WTC11 (cell line): Measurements from ENCODE around the gene MBIP. TPM values are rescaled to one million over a fixed set of nuclear protein-coding genes. Genes with fewer than 3 reads are reported as not detected.

Experiments used
- ATAC-seq: fragments of 200-7000 bp; cut with Tn5 transposase; 2 replicates; pipeline ENCODE4 v1.10.0; 2021; ENCODE audit warnings: mild to moderate bottlenecking, moderate library complexity
- CTCF ChIA-PET: fragments of 300-600 bp; sonication (Branson Sonifier 250); formaldehyde crosslinking; loops from one replicate; lab custom pipeline; 2021; ENCODE audit warnings: antibody characterized with exemption; lab: Charles Lee
- POLR2A ChIA-PET: fragments of 350-600 bp; sonication (Branson Sonifier 250); formaldehyde crosslinking; loops from one replicate; lab custom pipeline; 2021; ENCODE audit warnings: antibody characterized with exemption; lab: Charles Lee
- DNase-seq: peaks from one replicate; pipeline ENCODE4 v3.0.0; 2021; ENCODE audit warnings: low spot score
- H3K27ac Mint-ChIP-seq: 2 replicates; pipeline ENCODE4 v1.8.0; 2021; ENCODE audit warnings: mixed read lengths
- H3K27me3 Mint-ChIP-seq: 2 replicates; pipeline ENCODE4 v1.8.0; 2021; ENCODE audit warnings: low read depth, mild to moderate bottlenecking, moderate library complexity, mixed read lengths
- H3K36me3 Mint-ChIP-seq: 2 replicates; pipeline ENCODE4 v1.8.0; 2021; ENCODE audit warnings: mixed read lengths
- H3K4me1 Mint-ChIP-seq: 2 replicates; pipeline ENCODE4 v1.8.0; 2022; ENCODE audit warnings: mixed read lengths
- H3K4me3 Mint-ChIP-seq: 2 replicates; pipeline ENCODE4 v1.8.0; 2021; ENCODE audit warnings: mild to moderate bottlenecking, moderate library complexity, mixed read lengths
- H3K9me3 Mint-ChIP-seq: 2 replicates; pipeline ENCODE4 v1.8.0; 2021; ENCODE audit warnings: mixed read lengths
- AFF4 ChIP-seq: sonication (generic); formaldehyde crosslinking; IDR thresholded peaks from 2 replicates; pipeline ENCODE4 v1.8.1; 2023; ENCODE audit warnings: mild to moderate bottlenecking, missing genetic modification reagents, borderline replicate concordance
- ATF1 ChIP-seq: sonication (generic); formaldehyde crosslinking; IDR thresholded peaks from 2 replicates; pipeline ENCODE4 v1.8.1; 2023; ENCODE audit warnings: mild to moderate bottlenecking, moderate library complexity, missing genetic modification reagents
- CTCF ChIP-seq: fragments of 200-600 bp; IDR thresholded peaks from 2 replicates; pipeline ENCODE4 v1.8.0; 2022; ENCODE audit warnings: antibody characterized with exemption
- GRHL2 ChIP-seq: fragments of 250-450 bp; sonication (Bioruptor Pico); IDR thresholded peaks from 2 replicates; pipeline ENCODE4 v1.8.0; 2022; ENCODE audit warnings: mild to moderate bottlenecking, moderate library complexity; ENCODE audit not compliant: insufficient replicate concordance, severe bottlenecking
- JAZF1 ChIP-seq: fragments of 250-450 bp; sonication (Bioruptor Pico); IDR thresholded peaks from 2 replicates; pipeline ENCODE4 v1.9.0; 2021; ENCODE audit warnings: moderate library complexity, mild to moderate bottlenecking, inconsistent platforms
- MXD4 ChIP-seq: fragments of 250-450 bp; sonication (Bioruptor Pico); IDR thresholded peaks from 2 replicates; pipeline ENCODE4 v1.8.0; 2021; ENCODE audit warnings: mild to moderate bottlenecking, moderate library complexity, borderline replicate concordance
- NFATC4 ChIP-seq: fragments of 250-450 bp; sonication (Bioruptor Pico); IDR thresholded peaks from 2 replicates; pipeline ENCODE4 v1.9.0; 2021; ENCODE audit warnings: mild to moderate bottlenecking
- NFE2L1 ChIP-seq: sonication (generic); formaldehyde crosslinking; IDR thresholded peaks from 2 replicates; pipeline ENCODE4 v1.8.1; 2023; ENCODE audit warnings: missing genetic modification reagents
- NFYB ChIP-seq: sonication (generic); formaldehyde crosslinking; conservative IDR thresholded peaks from 2 replicates; pipeline ENCODE4 v1.8.0; 2022; ENCODE audit warnings: low read depth, missing genetic modification reagents
- NR3C1 ChIP-seq: sonication (generic); formaldehyde crosslinking; conservative IDR thresholded peaks from 2 replicates; pipeline ENCODE4 v1.8.1; 2023; ENCODE audit warnings: low read depth, mild to moderate bottlenecking, missing genetic modification reagents
- RORB ChIP-seq: fragments of 250-450 bp; sonication (Bioruptor Pico); IDR thresholded peaks from 2 replicates; pipeline ENCODE4 v1.9.0; 2021; ENCODE audit warnings: mild to moderate bottlenecking
- SMAD4 ChIP-seq: sonication (generic); formaldehyde crosslinking; IDR thresholded peaks from 2 replicates; pipeline ENCODE4 v1.8.0; 2022; ENCODE audit warnings: mild to moderate bottlenecking, missing genetic modification reagents
- TCF7 ChIP-seq: sonication (generic); formaldehyde crosslinking; IDR thresholded peaks from 2 replicates; pipeline ENCODE4 v1.8.0; 2022; ENCODE audit warnings: mild to moderate bottlenecking, low read depth, missing genetic modification reagents, moderate library complexity
- ZBTB21 ChIP-seq: sonication (generic); formaldehyde crosslinking; IDR thresholded peaks from 2 replicates; pipeline ENCODE4 v1.8.1; 2023; ENCODE audit warnings: mild to moderate bottlenecking, missing genetic modification reagents, borderline replicate concordance
- ZNF138 ChIP-seq: sonication (generic); formaldehyde crosslinking; conservative IDR thresholded peaks from 2 replicates; pipeline ENCODE4 v1.8.1; 2022; ENCODE audit warnings: mild to moderate bottlenecking, moderate library complexity, missing genetic modification reagents
- ZNF281 ChIP-seq: sonication (generic); formaldehyde crosslinking; IDR thresholded peaks from 2 replicates; pipeline ENCODE4 v1.8.0; 2023; ENCODE audit warnings: mild to moderate bottlenecking, missing genetic modification reagents
- ZNF671 ChIP-seq: fragments of 250-450 bp; sonication (Bioruptor Pico); IDR thresholded peaks from 2 replicates; pipeline ENCODE4 v1.8.0; 2021; ENCODE audit warnings: mild to moderate bottlenecking
- total RNA-seq: library from RNA; stranded (reverse); gene quantifications from 3 replicates; pipeline ENCODE4 v1.2.3, GENCODE V29; 2021
- TF ChIP-seq, protein P1 (sequence below): sonication (generic); formaldehyde crosslinking; IDR thresholded peaks from 2 replicates; pipeline ENCODE4 v1.8.1; 2022; ENCODE audit warnings: mild to moderate bottlenecking, missing genetic modification reagents, moderate library complexity, borderline replicate concordance
- TF ChIP-seq, protein P2 (sequence below): sonication (generic); formaldehyde crosslinking; IDR thresholded peaks from 2 replicates; pipeline ENCODE4 v1.8.1; 2022; ENCODE audit warnings: mild to moderate bottlenecking, moderate library complexity, missing genetic modification reagents

MBIP gene
- total RNA-seq, 1 experiment from 2014 or later, result 18.4 TPM

GRCh38 chr14:36365766-36366165 lies 45.3 kb upstream of the MBIP start:
- CTCF ChIA-PET, result interaction anchor here (1.2 to 1.3 kb wide), 2 partner anchors 8 to 296 kb away, joined by 4 to 5 read pairs; no protein-coding TSS in a partner anchor
- Mint-ChIP-seq H3K4me1 (no peaks in the 10 kb centered on the region), H3K4me3 (no peak overlapping the region), H3K27ac (no peak overlapping the region), H3K27me3 (no peaks in the 10 kb centered on the region), H3K36me3 (no peaks in the 10 kb centered on the region), H3K9me3 (no peaks in the 10 kb centered on the region)
- no peak for TF ChIP-seq TCF7 (CRISPR knock-in tag)
- TF ChIP-seq RORB (CRISPR knock-in tag), result no peak
- TF ChIP-seq GRHL2, result no peak
- TF ChIP-seq NFYB, result no peak
- no peak for TF ChIP-seq CTCF
- TF ChIP-seq, protein P1, sequence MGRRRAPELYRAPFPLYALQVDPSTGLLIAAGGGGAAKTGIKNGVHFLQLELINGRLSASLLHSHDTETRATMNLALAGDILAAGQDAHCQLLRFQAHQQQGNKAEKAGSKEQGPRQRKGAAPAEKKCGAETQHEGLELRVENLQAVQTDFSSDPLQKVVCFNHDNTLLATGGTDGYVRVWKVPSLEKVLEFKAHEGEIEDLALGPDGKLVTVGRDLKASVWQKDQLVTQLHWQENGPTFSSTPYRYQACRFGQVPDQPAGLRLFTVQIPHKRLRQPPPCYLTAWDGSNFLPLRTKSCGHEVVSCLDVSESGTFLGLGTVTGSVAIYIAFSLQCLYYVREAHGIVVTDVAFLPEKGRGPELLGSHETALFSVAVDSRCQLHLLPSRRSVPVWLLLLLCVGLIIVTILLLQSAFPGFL (CRISPR knock-in tag), result no peak
- POLR2A ChIA-PET, result no interaction called here
- no peak for DNase-seq
- ATAC-seq, result no peak

DNA sequence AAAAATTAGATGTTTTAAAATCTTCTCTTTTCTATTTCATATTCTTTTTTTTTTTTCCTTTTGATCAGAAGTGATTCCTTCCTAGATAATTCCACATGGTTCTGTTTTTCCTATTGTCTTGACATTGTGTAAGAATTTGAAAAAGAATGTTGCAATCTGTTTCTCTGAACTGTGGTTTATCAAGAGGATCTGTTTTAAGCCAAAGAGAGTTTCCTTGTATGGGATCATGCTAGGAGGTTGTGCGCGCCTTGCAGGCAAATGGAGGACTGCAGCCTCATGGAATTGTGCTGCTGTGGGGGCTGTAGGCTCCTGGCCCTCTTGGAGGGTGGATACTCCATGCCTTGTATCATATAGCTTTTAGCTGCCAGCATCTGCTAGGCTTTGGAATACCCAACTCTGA lies 43.3 kb upstream of the MBIP start:
- H3K4me3 Mint-ChIP-seq, result no peak overlapping the region

More for the DNA sequence above, 43.3 kb upstream of the MBIP start:
- ChIA-PET POLR2A (no interaction called here), CTCF (no interaction called here)
- no peak for TF ChIP-seq SMAD4 (CRISPR knock-in tag)
- TF ChIP-seq NFATC4 (CRISPR knock-in tag), result no peak
- no peak for TF ChIP-seq NR3C1
- no peak for TF ChIP-seq ZNF138
- no peak for TF ChIP-seq ZNF671 (CRISPR knock-in tag)
- TF ChIP-seq, protein P2, sequence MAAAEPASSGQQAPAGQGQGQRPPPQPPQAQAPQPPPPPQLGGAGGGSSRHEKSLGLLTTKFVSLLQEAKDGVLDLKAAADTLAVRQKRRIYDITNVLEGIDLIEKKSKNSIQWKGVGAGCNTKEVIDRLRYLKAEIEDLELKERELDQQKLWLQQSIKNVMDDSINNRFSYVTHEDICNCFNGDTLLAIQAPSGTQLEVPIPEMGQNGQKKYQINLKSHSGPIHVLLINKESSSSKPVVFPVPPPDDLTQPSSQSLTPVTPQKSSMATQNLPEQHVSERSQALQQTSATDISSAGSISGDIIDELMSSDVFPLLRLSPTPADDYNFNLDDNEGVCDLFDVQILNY (CRISPR knock-in tag), result no peak
- no peak for TF ChIP-seq AFF4 (CRISPR knock-in tag)
- TF ChIP-seq ATF1 (CRISPR knock-in tag), result no peak
- no peak for TF ChIP-seq NFE2L1 (CRISPR knock-in tag)
- TF ChIP-seq MXD4 (CRISPR knock-in tag), result no peak
- TF ChIP-seq JAZF1 (CRISPR knock-in tag), result no peak
- TF ChIP-seq CTCF, result no peak
- no peak for TF ChIP-seq ZNF281
- TF ChIP-seq ZBTB21 (CRISPR knock-in tag), result no peak
- H3K27ac Mint-ChIP-seq, result no peak overlapping the region
- H3K4me1 Mint-ChIP-seq, result no peaks in the 10 kb centered on the region
- no peaks in the 10 kb centered on the region for H3K36me3 Mint-ChIP-seq
- DNase-seq, result no peak
- ATAC-seq, result no peak
- no peaks in the 10 kb centered on the region for H3K9me3 Mint-ChIP-seq
- H3K27me3 Mint-ChIP-seq, result no peaks in the 10 kb centered on the region
